HCT116 (cell line): Measurements from ENCODE around the gene MINDY1. TPM values are rescaled to one million over a fixed set of nuclear protein-coding genes. Genes with fewer than 3 reads are reported as not detected.

ENCODE experiments used
- ATAC-seq: fragments of 200-7000 bp; cut with Tn5 transposase; 2 replicates; pipeline ENCODE4 v1.9.1; 2020; ENCODE audit warnings: mild to moderate bottlenecking, moderate library complexity
- BruUV-seq: library from RNA; stranded (reverse); fragments of 400-500 nt; replicated peaks from 2 replicates; lab custom pipeline; 2021; lab: Mats Ljungman, UMichigan
- CTCF ChIA-PET: fragments of 300-600 bp; sonication (Branson Sonifier 250); formaldehyde crosslinking; loops from one replicate; lab custom pipeline; 2021; ENCODE audit warnings: antibody characterized with exemption; lab: Charles Lee
- POLR2A ChIA-PET: fragments of 300-600, 350-600 bp; sonication (Branson Sonifier 250); formaldehyde crosslinking; loops from one replicate; lab custom pipeline; 2021; ENCODE audit warnings: antibody characterized with exemption; lab: Charles Lee
- RAD21 ChIA-PET, 2 experiments: fragments of 300-600 bp; sonication (Branson Sonifier 250); formaldehyde crosslinking; loops; one replicate each; lab custom pipeline; 2023; ENCODE audit warnings: low total read pairs in 2 of 2; ENCODE audit not compliant: uncharacterized antibody in 2 of 2, unreplicated experiment in 2 of 2, low non-redundant PET in 1 of 2; lab: Charles Lee
- DNase-seq: peaks from one replicate; pipeline ENCODE4 v3.0.0-alpha.2; 2010; ENCODE audit warnings: low read depth, low spot score
- H2AFZ ChIP-seq: fragments of 200-600 bp; shearing (Covaris generic), sonication (generic); 2 replicates; pipeline ENCODE4 v1.6.1; 2017; ENCODE audit warnings: low read depth, mixed run types, mixed read lengths, antibody characterized with exemption, low read length; ENCODE audit not compliant: poor library complexity, severe bottlenecking
- H3K27ac ChIP-seq: 2 replicates; pipeline ENCODE4 v1.5.1; 2012; ENCODE audit warnings: low read depth, low read length
- H3K27me3 ChIP-seq: fragments of 200-600 bp; sonication (generic); 2 replicates; pipeline ENCODE4 v1.6.1; 2016; ENCODE audit warnings: mixed run types, low read length, mixed read lengths; ENCODE audit not compliant: insufficient read depth
- H3K36me3 ChIP-seq, 2 experiments: fragments of 200-500 bp in 1 of 2; fragments of 200-600 bp in 1 of 2; sonication (Bioruptor generic) in 1 of 2; sonication (generic) in 1 of 2; 2 replicates each; pipeline versions ENCODE4 v1.5.1 to v1.6.1; 2014 to 2016; ENCODE audit warnings: low read length in 2 of 2, inconsistent platforms in 1 of 2, mixed read lengths in 1 of 2, mixed run types in 1 of 2; ENCODE audit not compliant: insufficient read depth in 2 of 2, control insufficient read depth in 1 of 2
- H3K4me1 ChIP-seq, 2 experiments: fragments of 200-600 bp in 1 of 2; sonication (generic) in 1 of 2; 2 replicates each; pipeline versions ENCODE4 v1.5.1 to v1.6.1; 2012 to 2017; ENCODE audit warnings: low read length in 2 of 2, inconsistent platforms in 1 of 2, mild to moderate bottlenecking in 1 of 2, mixed read lengths in 1 of 2, mixed run types in 1 of 2, moderate library complexity in 1 of 2; ENCODE audit not compliant: insufficient read depth in 2 of 2, control insufficient read depth in 1 of 2
- H3K4me2 ChIP-seq: fragments of 200-600 bp; sonication (generic); 2 replicates; pipeline ENCODE4 v1.6.1; 2017; ENCODE audit warnings: mixed run types, low read length, mixed read lengths
- H3K4me3 ChIP-seq, 2 experiments: fragments of 200-600 bp in 1 of 2; sonication (generic) in 1 of 2; replicated peaks in 1 of 2; 2 replicates each; pipeline ENCODE4 v1.5.1; 2011 to 2016; ENCODE audit warnings: low read length in 2 of 2, control low read depth in 1 of 2, low read depth in 1 of 2, mild to moderate bottlenecking in 1 of 2, mixed read lengths in 1 of 2, mixed run types in 1 of 2
- H3K79me2 ChIP-seq: fragments of 200-600 bp; sonication (generic); 2 replicates; pipeline ENCODE4 v1.6.1; 2017; ENCODE audit warnings: mild to moderate bottlenecking, mixed run types, low read length, moderate library complexity, mixed read lengths; ENCODE audit not compliant: insufficient read depth
- H3K9ac ChIP-seq: fragments of 200-600 bp; sonication (generic); 2 replicates; pipeline ENCODE4 v1.6.1; 2016; ENCODE audit warnings: low read length, mixed read lengths
- H3K9me2 ChIP-seq: fragments of 200-600 bp; sonication (generic), shearing (Covaris generic); 2 replicates; pipeline ENCODE4 v1.6.1; 2017; ENCODE audit warnings: mixed run types, mild to moderate bottlenecking, moderate library complexity; ENCODE audit not compliant: insufficient read depth
- H3K9me3 ChIP-seq, 2 experiments: fragments of 200-500 bp in 1 of 2; fragments of 200-600 bp in 1 of 2; sonication (Bioruptor generic) in 1 of 2; sonication (generic) in 1 of 2; 2 replicates each; pipeline ENCODE4 v1.6.1; 2014 to 2017; ENCODE audit warnings: low read length in 2 of 2, mixed read lengths in 2 of 2, inconsistent platforms in 1 of 2, low read depth in 1 of 2, mild to moderate bottlenecking in 1 of 2, mixed run types in 1 of 2, moderate library complexity in 1 of 2; ENCODE audit not compliant: control insufficient read depth in 1 of 2, insufficient read depth in 1 of 2
- H4K20me1 ChIP-seq: fragments of 200-600 bp; sonication (generic), shearing (Covaris generic); 2 replicates; pipeline ENCODE4 v1.6.1; 2017; ENCODE audit warnings: mixed run types, mild to moderate bottlenecking, moderate library complexity; ENCODE audit not compliant: insufficient read depth
- CEBPB ChIP-seq: IDR thresholded peaks from 2 replicates; pipeline ENCODE4 v1.6.1; 2012; ENCODE audit warnings: low read depth
- FOSL1 ChIP-seq: IDR thresholded peaks from 2 replicates; pipeline ENCODE4 v1.6.1; 2012; ENCODE audit warnings: low read depth
- JUND ChIP-seq: IDR thresholded peaks from 2 replicates; pipeline ENCODE4 v1.6.1; 2012
- POLR2A ChIP-seq: IDR thresholded peaks from 2 replicates; pipeline ENCODE4 v1.7.0; 2011; ENCODE audit warnings: borderline replicate concordance; ENCODE audit not compliant: insufficient read depth, insufficient read length; ENCODE audit errors: extremely low read depth
- RAD21 ChIP-seq: IDR thresholded peaks from 2 replicates; pipeline ENCODE4 v1.6.1; 2012; ENCODE audit warnings: low read depth, mild to moderate bottlenecking
- SRF ChIP-seq: IDR thresholded peaks from 2 replicates; pipeline ENCODE4 v1.6.1; 2012; ENCODE audit warnings: low read depth
- TCF7L2 ChIP-seq: IDR thresholded peaks from 2 replicates; pipeline ENCODE4 v1.7.0; 2011; ENCODE audit warnings: borderline replicate concordance, inconsistent platforms; ENCODE audit not compliant: insufficient read depth, insufficient read length; ENCODE audit errors: extremely low read depth
- YY1 ChIP-seq: IDR thresholded peaks from 2 replicates; pipeline ENCODE4 v1.6.1; 2011; ENCODE audit warnings: low read length, low read depth, moderate library complexity, mild to moderate bottlenecking; ENCODE audit not compliant: insufficient replicate concordance; ENCODE audit errors: extremely low read depth
- ZNF274 ChIP-seq: fragments of 200-500 bp; sonication (Bioruptor generic); IDR thresholded peaks from 2 replicates; pipeline ENCODE4 v1.6.1; 2014; ENCODE audit warnings: mild to moderate bottlenecking, low read depth, low read length, inconsistent platforms
- intact Hi-C: fragments of 100-400 bp; cut with micrococcal nuclease; formaldehyde crosslinking; loops from 2 replicates; pipeline ENCODE4 v1.10.0; 2022
- total RNA-seq: library from RNA; stranded (reverse); gene quantifications from one replicate; pipeline ENCODE4 v1.2.1, GENCODE V29; 2021; ENCODE audit not compliant: unreplicated experiment
- TF ChIP-seq, protein P1 (sequence below): IDR thresholded peaks from 2 replicates; pipeline ENCODE4 v1.6.1; 2012; ENCODE audit warnings: low read depth
- TF ChIP-seq, protein P2 (sequence below): IDR thresholded peaks from 2 replicates; pipeline ENCODE4 v1.6.1; 2012
- TF ChIP-seq, protein P3 (sequence below): IDR thresholded peaks from 2 replicates; pipeline ENCODE4 v1.6.1; 2012
- TF ChIP-seq, protein P4 (sequence below), 3 experiments: fragments of 200-600 bp in 1 of 3; sonication (generic) in 1 of 3; IDR thresholded peaks in 2 of 3; conservative IDR thresholded peaks in 1 of 3; 2 replicates each; pipeline ENCODE4 v1.5.1; 2012 to 2017; ENCODE audit warnings: low read depth in 2 of 3, low read length in 2 of 3, antibody characterized with exemption in 1 of 3, borderline replicate concordance in 1 of 3, control low read depth in 1 of 3, mild to moderate bottlenecking in 1 of 3, mixed read lengths in 1 of 3, mixed run types in 1 of 3, moderate library complexity in 1 of 3; ENCODE audit not compliant: insufficient read depth in 1 of 3

MINDY1 gene
- total RNA-seq, 1 experiment from 2014 or later = 1.2 TPM

DNA sequence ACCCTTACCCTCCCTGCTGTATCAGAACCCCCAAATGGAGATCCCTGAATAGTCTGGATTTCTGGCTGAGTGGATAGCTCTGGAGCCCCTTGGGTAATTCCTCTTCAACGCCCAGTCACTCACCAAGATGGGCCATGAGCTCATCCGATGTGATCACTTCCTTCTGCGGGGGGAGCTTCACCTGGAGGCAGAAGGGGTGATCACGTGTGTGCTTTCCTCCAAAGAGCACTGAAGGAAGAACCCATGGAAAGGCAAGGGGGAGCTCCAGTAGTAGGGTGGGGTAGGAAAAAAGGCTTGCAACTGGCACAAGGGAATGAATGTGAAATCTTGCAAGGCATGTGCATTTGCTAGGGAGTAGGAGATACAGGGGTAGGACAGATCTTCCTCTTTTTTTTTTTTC lies 5.1 kb downstream of the MINDY1 start:
- peaks cover 6 to 37% of the 10 kb centered on the region in 2 experiments; a peak in 3 of 4 replicates for H3K4me1 ChIP-seq
- H3K36me3 ChIP-seq = no peaks in the 10 kb centered on the region
- H2AFZ ChIP-seq = no peak overlapping the region
- TF ChIP-seq RAD21 (no peak), POLR2A (no peak), JUND (no peak), SRF (no peak), FOSL1 (no peak), CEBPB (no peak)
- TF ChIP-seq, protein P1, sequence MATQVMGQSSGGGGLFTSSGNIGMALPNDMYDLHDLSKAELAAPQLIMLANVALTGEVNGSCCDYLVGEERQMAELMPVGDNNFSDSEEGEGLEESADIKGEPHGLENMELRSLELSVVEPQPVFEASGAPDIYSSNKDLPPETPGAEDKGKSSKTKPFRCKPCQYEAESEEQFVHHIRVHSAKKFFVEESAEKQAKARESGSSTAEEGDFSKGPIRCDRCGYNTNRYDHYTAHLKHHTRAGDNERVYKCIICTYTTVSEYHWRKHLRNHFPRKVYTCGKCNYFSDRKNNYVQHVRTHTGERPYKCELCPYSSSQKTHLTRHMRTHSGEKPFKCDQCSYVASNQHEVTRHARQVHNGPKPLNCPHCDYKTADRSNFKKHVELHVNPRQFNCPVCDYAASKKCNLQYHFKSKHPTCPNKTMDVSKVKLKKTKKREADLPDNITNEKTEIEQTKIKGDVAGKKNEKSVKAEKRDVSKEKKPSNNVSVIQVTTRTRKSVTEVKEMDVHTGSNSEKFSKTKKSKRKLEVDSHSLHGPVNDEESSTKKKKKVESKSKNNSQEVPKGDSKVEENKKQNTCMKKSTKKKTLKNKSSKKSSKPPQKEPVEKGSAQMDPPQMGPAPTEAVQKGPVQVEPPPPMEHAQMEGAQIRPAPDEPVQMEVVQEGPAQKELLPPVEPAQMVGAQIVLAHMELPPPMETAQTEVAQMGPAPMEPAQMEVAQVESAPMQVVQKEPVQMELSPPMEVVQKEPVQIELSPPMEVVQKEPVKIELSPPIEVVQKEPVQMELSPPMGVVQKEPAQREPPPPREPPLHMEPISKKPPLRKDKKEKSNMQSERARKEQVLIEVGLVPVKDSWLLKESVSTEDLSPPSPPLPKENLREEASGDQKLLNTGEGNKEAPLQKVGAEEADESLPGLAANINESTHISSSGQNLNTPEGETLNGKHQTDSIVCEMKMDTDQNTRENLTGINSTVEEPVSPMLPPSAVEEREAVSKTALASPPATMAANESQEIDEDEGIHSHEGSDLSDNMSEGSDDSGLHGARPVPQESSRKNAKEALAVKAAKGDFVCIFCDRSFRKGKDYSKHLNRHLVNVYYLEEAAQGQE = no peak
- TF ChIP-seq, protein P2, sequence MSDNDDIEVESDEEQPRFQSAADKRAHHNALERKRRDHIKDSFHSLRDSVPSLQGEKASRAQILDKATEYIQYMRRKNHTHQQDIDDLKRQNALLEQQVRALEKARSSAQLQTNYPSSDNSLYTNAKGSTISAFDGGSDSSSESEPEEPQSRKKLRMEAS = no peak
- TF ChIP-seq, all 23 proteins: peak for 0
- POLR2A ChIA-PET = no interaction called here
- Histone ChIP-seq H3K27me3 (no peaks in the 10 kb centered on the region), H3K4me2 (no peak overlapping the region), H3K4me3 (no peak overlapping the region), H4K20me1 (no peaks in the 10 kb centered on the region), H3K27ac (no peak overlapping the region), H3K9me3 (no peaks in the 10 kb centered on the region), H3K9me2 (no peaks in the 10 kb centered on the region), H3K9ac (no peak overlapping the region), H3K79me2 (no peaks in the 10 kb centered on the region)
- DNase-seq (no peak), ATAC-seq (no peak)
- no TSS peak for BruUV-seq
- RAD21 ChIA-PET = no interaction called here
- CTCF ChIA-PET = no interaction called here
- intact Hi-C loops = no loop called here

DNA sequence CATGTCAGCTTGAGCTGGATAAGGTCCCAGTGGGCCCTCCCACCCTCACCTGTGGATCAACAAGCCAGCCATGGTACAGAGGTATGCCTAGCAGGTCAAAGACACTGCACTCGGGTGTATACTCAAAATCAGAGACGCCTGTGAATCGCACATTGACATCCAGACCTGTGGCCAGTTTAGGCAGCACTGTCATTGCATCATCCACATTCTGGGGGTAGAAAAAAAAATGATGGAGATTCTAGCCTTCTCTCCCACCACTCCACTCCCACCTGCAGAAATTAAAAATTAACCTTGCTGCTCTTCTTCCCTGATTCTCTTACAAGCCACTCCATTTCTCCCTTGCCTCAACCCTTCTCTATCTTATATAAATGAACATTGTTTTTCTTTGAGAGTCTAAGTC lies 6.3 kb downstream of the MINDY1 start:
- no peaks in the 10 kb centered on the region for H3K27me3 ChIP-seq
- no peak overlapping the region for H3K27ac ChIP-seq
- ChIA-PET CTCF (no interaction called here), POLR2A (no interaction called here), RAD21 (no interaction called here)
- no peak overlapping the region for H3K4me2 ChIP-seq
- no peaks in the 10 kb centered on the region for H3K79me2 ChIP-seq
- H3K9me2 ChIP-seq = no peaks in the 10 kb centered on the region
- H2AFZ ChIP-seq = no peak overlapping the region
- no peaks in the 10 kb centered on the region for H3K9me3 ChIP-seq
- peaks cover 7 to 38% of the 10 kb centered on the region in 2 experiments; a peak in 3 of 4 replicates for H3K4me1 ChIP-seq
- ATAC-seq (no peak), DNase-seq (no peak)
- no peaks in the 10 kb centered on the region for H3K36me3 ChIP-seq
- BruUV-seq = no TSS peak
- H3K4me3 ChIP-seq = no peak overlapping the region
- no peak overlapping the region for H3K9ac ChIP-seq
- intact Hi-C loops = no loop called here
- no peaks in the 10 kb centered on the region for H4K20me1 ChIP-seq
- TF ChIP-seq YY1 (no peak), TCF7L2 (no peak), ZNF274 (no peak)
- TF ChIP-seq, protein P3, sequence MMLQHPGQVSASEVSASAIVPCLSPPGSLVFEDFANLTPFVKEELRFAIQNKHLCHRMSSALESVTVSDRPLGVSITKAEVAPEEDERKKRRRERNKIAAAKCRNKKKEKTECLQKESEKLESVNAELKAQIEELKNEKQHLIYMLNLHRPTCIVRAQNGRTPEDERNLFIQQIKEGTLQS = no peak
- TF ChIP-seq, protein P4, sequence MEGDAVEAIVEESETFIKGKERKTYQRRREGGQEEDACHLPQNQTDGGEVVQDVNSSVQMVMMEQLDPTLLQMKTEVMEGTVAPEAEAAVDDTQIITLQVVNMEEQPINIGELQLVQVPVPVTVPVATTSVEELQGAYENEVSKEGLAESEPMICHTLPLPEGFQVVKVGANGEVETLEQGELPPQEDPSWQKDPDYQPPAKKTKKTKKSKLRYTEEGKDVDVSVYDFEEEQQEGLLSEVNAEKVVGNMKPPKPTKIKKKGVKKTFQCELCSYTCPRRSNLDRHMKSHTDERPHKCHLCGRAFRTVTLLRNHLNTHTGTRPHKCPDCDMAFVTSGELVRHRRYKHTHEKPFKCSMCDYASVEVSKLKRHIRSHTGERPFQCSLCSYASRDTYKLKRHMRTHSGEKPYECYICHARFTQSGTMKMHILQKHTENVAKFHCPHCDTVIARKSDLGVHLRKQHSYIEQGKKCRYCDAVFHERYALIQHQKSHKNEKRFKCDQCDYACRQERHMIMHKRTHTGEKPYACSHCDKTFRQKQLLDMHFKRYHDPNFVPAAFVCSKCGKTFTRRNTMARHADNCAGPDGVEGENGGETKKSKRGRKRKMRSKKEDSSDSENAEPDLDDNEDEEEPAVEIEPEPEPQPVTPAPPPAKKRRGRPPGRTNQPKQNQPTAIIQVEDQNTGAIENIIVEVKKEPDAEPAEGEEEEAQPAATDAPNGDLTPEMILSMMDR (IDR thresholded peaks at IDR 0.05 in 2 of 3, conservative IDR thresholded peaks at IDR 0.05 in 1 of 3; ENCODE audit: borderline replicate concordance in 1 of 3, insufficient read depth in 1 of 3, low read depth in 2 of 3, low read length in 2 of 3) = no peak
